CD4-positive, alpha-beta T cell (primary cell): ENCODE results near the gene PPP1R37. TPM values are rescaled to one million over a fixed set of nuclear protein-coding genes. Genes with fewer than 3 reads are reported as not detected.

Experiments used
- ATAC-seq: fragments of 200-7000 bp; cut with Tn5 transposase; one replicate; pipeline ENCODE4 v1.10.0; 2022; ENCODE audit warnings: mild to moderate bottlenecking; ENCODE audit not compliant: poor library complexity
- CTCF ChIA-PET: fragments of 350-600 bp; sonication (Branson Sonifier 250); formaldehyde crosslinking; loops from one replicate; lab custom pipeline; 2021; ENCODE audit warnings: antibody characterized with exemption, inconsistent platforms; lab: Charles Lee
- POLR2A ChIA-PET: fragments of 350-600 bp; sonication (Branson Sonifier 250); formaldehyde crosslinking; loops from one replicate; lab custom pipeline; 2021; ENCODE audit warnings: antibody characterized with exemption, inconsistent platforms; lab: Charles Lee
- DNase-seq, 14 experiments: peaks; one replicate each; pipeline ENCODE4 v3.0.0-alpha.2; 2013 to 2020; ENCODE audit warnings: mixed read lengths in 2 of 14
- H3K27ac ChIP-seq, 2 donors: one replicate each; pipeline versions ENCODE4 v1.5.1 to v1.7.0; 2013; ENCODE audit warnings: low read length in 2 of 2, low read depth in 1 of 2, mild to moderate bottlenecking in 1 of 2
- H3K27me3 ChIP-seq, 2 experiments: 1 replicate in 1 of 2; 2 replicates in 1 of 2; pipeline versions ENCODE4 v1.6.1 to v1.7.0; 2013; ENCODE audit warnings: low read length in 2 of 2, control low read depth in 1 of 2, mild to moderate bottlenecking in 1 of 2, moderate library complexity in 1 of 2; ENCODE audit not compliant: insufficient read depth in 2 of 2, control insufficient read depth in 1 of 2
- H3K36me3 ChIP-seq: one replicate; pipeline ENCODE4 v1.6.1; 2013; ENCODE audit warnings: low read length, control low read depth; ENCODE audit not compliant: insufficient read depth
- H3K4me1 ChIP-seq: one replicate; pipeline ENCODE4 v1.6.1; 2013; ENCODE audit warnings: low read length, control low read depth; ENCODE audit not compliant: insufficient read depth
- H3K4me3 ChIP-seq: one replicate; pipeline ENCODE4 v1.5.1; 2013; ENCODE audit warnings: mild to moderate bottlenecking, low read length, moderate library complexity
- H3K9me3 ChIP-seq, 2 experiments: 1 replicate in 1 of 2; 2 replicates in 1 of 2; pipeline versions ENCODE4 v1.6.1 to v1.7.0; 2013; ENCODE audit warnings: low read length in 2 of 2, mild to moderate bottlenecking in 2 of 2, control low read depth in 1 of 2, moderate library complexity in 1 of 2; ENCODE audit not compliant: control insufficient read depth in 1 of 2, insufficient read depth in 1 of 2
- H3K27ac Mint-ChIP-seq: one replicate; pipeline ENCODE4 v1.8.0; 2020; ENCODE audit warnings: mixed read lengths
- H3K27me3 Mint-ChIP-seq: one replicate; pipeline ENCODE4 v1.8.0; 2021; ENCODE audit warnings: mixed read lengths
- H3K36me3 Mint-ChIP-seq: one replicate; pipeline ENCODE4 v1.8.0; 2021; ENCODE audit warnings: low read depth, mixed read lengths
- H3K4me1 Mint-ChIP-seq: one replicate; pipeline ENCODE4 v1.8.0; 2021; ENCODE audit warnings: low read depth, mixed read lengths
- H3K4me3 Mint-ChIP-seq: one replicate; pipeline ENCODE4 v1.8.0; 2020; ENCODE audit warnings: mild to moderate bottlenecking, mixed read lengths
- H3K9me3 Mint-ChIP-seq: one replicate; pipeline ENCODE4 v1.8.0; 2020; ENCODE audit warnings: mixed read lengths
- CTCF ChIP-seq: fragments of 200-600 bp; IDR thresholded peaks from one replicate; pipeline ENCODE4 v1.8.0; 2022; ENCODE audit warnings: antibody characterized with exemption, mild to moderate bottlenecking
- intact Hi-C, 2 experiments: fragments of 100-400 bp; cut with DNase I in 1 of 2; cut with micrococcal nuclease in 1 of 2; formaldehyde crosslinking; loops; one replicate each; pipeline versions ENCODE4 v1.15.1 to v1.9.0; 2023 to 2025; cut with DNase I, micrococcal nuclease
- total RNA-seq, 174 experiments: library from RNA in 2 of 174; stranded (reverse) in 2 of 174; gene quantifications; one replicate each; pipeline ENCODE4 v1.2.3 and lab custom pipeline; 2021 to 2026

Gene PPP1R37
- total RNA-seq, 2 experiments from 2014 or later: 17.2 to 19.6 TPM

- ChIA-PET CTCF (interaction anchor here (1.3 kb wide), 1 partner anchor 12 kb away, joined by 4 read pairs; no protein-coding TSS in a partner anchor), POLR2A (interaction anchor here (1.0 to 3.2 kb wide), 4 partner anchors 19 to 198 kb away, joined by 3 to 39 read pairs (median 16); partner anchors contain the start of genes BLOC1S3, CLPTM1, PPP1R37 and TRAPPC6A)
- H3K36me3 Mint-ChIP-seq: no peaks in the 10 kb centered on the region
- H3K27ac ChIP-seq: no peak overlapping the region
- TF ChIP-seq CTCF: no peak
- peak overlapping the region; percentile 65 for H3K27ac Mint-ChIP-seq
- H3K36me3 ChIP-seq: no peaks in the 10 kb centered on the region
- peaks cover 38% of the 10 kb centered on the region for H3K4me1 ChIP-seq
- peaks cover 0 to 22% of the 10 kb centered on the region in 2 experiments for H3K9me3 ChIP-seq
- peaks cover 0 to 6% of the 10 kb centered on the region in 2 experiments for H3K27me3 ChIP-seq
- DNase-seq: peak; percentile 19 to 77 (median 34)
- ATAC-seq: peak; percentile 70
- peak overlapping the region; percentile 50 for H3K4me3 ChIP-seq
- no peaks in the 10 kb centered on the region for H3K9me3 Mint-ChIP-seq
- H3K27me3 Mint-ChIP-seq: peaks cover 28% of the 10 kb centered on the region
- peaks cover 21% of the 10 kb centered on the region for H3K4me1 Mint-ChIP-seq
- intact Hi-C loops: no loop called here
- H3K4me3 Mint-ChIP-seq: peak overlapping the region; percentile 76
These were observed 59.7 kb downstream of the PPP1R37 start for GRCh38 chr19:45152504-45153338.

GRCh38 chr19:45153339-45154063 is 60.5 kb downstream of the PPP1R37 start:
- Histone ChIP-seq H3K4me1 (peaks cover 38% of the 10 kb centered on the region), H3K9me3 (peaks cover 0 to 22% of the 10 kb centered on the region in 2 experiments), H3K4me3 (peak overlapping the region; percentile 25), H3K27ac (no peak overlapping the region), H3K36me3 (no peaks in the 10 kb centered on the region), H3K27me3 (peaks cover 0 to 6% of the 10 kb centered on the region in 2 experiments)
- intact Hi-C loops: no loop called here
- no peaks in the 10 kb centered on the region for H3K9me3 Mint-ChIP-seq
- H3K4me1 Mint-ChIP-seq: peaks cover 21% of the 10 kb centered on the region
- H3K27me3 Mint-ChIP-seq: peaks cover 33% of the 10 kb centered on the region
- H3K4me3 Mint-ChIP-seq: peak overlapping the region; percentile 76
- ATAC-seq (peak; percentile 45), DNase-seq (peak in 11 of 14 experiments; percentile 15 to 72 (median 27))
- no peaks in the 10 kb centered on the region for H3K36me3 Mint-ChIP-seq
- TF ChIP-seq CTCF: no peak
- POLR2A ChIA-PET: interaction anchor here (1.0 to 3.2 kb wide), 4 partner anchors 18 to 199 kb away, joined by 3 to 39 read pairs (median 16); partner anchors contain the start of genes BLOC1S3, CLPTM1, PPP1R37 and TRAPPC6A
- H3K27ac Mint-ChIP-seq: no peak overlapping the region
- CTCF ChIA-PET: no interaction called here

GRCh38 chr19:45154064-45154827 is 61.3 kb downstream of the PPP1R37 start:
- no peak overlapping the region for H3K27ac ChIP-seq
- Mint-ChIP-seq H3K36me3 (no peaks in the 10 kb centered on the region), H3K4me1 (peaks cover 18% of the 10 kb centered on the region), H3K9me3 (no peaks in the 10 kb centered on the region), H3K4me3 (peak overlapping the region; percentile 67), H3K27me3 (peaks cover 33% of the 10 kb centered on the region), H3K27ac (no peak overlapping the region)
- ChIA-PET CTCF (no interaction called here), POLR2A (interaction anchor here (1.3 to 3.2 kb wide), 3 partner anchors 18 to 62 kb away, joined by 5 to 39 read pairs (median 26); partner anchors contain the start of genes BLOC1S3, PPP1R37 and TRAPPC6A)
- TF ChIP-seq CTCF: no peak
- intact Hi-C loops: no loop called here
- H3K27me3 ChIP-seq: peaks cover 0 to 6% of the 10 kb centered on the region in 2 experiments
- H3K9me3 ChIP-seq: peaks cover 0 to 22% of the 10 kb centered on the region in 2 experiments
- H3K36me3 ChIP-seq: no peaks in the 10 kb centered on the region
- no peak for DNase-seq
- no peak for ATAC-seq
- peak overlapping the region; percentile 16 for H3K4me3 ChIP-seq
- peaks cover 35% of the 10 kb centered on the region for H3K4me1 ChIP-seq
